Measurements from ENCODE around the gene SPSB2. TPM values are rescaled to one million over a fixed set of nuclear protein-coding genes. Genes with fewer than 3 reads are reported as not detected.
A peak's percentile ranks its signal among the peaks of the same experiment; 100 is the strongest.

Gene SPSB2
- total RNA-seq, 1 donor, result 8.0 TPM

DNA sequence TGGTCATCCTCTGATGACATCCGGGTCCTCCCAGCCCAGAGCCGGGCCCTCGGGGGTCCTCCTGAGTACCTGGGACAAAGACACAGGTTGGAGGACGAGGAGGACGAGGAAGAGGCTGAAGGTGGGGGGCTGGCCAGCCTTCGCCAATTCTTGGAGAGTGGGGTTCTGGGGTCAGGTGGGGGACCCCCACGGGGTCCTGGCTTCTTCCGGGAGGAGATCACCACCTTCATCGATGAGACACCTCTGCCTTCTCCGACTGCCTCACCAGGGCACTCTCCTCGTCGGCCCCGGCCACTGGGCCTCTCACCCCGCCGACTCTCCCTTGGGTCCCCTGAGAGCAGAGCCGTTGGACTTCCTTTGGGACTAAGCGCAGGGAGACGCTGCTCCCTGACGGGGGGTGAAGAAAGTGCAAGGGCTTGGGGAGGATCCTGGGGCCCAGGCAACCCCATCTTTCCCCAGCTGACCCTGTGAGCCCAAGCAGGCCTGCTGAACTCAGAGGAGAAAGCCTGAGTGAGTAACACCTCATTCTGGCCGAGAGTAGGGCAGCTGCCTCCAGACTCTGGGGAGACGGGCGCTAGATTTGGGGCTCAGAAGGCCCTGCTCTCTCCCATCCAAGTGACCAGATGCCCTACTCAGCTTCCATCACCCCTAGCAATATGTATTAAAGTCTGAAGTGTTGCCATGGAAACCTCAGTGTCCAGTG is 46.2 kb downstream of the SPSB2 start:
- no peak for DNase-seq (ENCODE audit: low read depth)
- TF ChIP-seq CTCF (IDR thresholded peaks at IDR 0.05; ENCODE audit: insufficient read depth, low read length), result no peak
- H3K4me3 ChIP-seq (ENCODE audit: low read depth, low read length), result peak overlapping the region; percentile 48

DNA sequence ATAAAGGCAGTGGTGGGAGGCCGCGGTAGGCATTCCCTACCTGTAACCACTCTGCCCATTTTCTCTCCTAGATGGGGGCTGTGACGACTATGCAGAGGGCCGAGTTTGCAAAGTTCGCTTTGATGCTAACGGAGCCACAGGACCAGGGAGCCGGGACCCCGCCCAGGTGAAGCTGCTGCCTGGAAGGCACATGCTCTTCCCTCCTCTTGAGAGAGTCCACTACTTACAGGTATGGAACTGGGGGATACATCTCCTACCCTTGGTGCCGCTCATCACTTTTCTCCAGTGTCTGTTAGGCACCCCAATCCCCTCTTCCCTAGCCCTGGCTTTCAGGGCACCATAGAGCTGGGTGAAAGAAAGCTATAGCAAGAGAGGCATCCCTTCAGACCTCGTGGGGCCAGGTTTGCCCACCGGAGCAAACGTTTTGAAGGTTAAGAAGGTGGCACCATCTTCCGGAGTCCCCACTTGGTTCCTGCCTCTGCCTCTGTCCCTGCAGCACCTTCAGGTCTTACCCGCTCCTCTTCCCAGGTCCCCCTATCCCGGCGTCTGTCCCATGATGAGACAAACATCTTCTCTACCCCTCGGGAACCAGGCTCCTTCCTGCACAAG is 46.9 kb downstream of the SPSB2 start:
- no peak overlapping the region for H3K4me3 ChIP-seq (ENCODE audit: low read depth, low read length)
- DNase-seq (ENCODE audit: low read depth), result no peak
- TF ChIP-seq CTCF (IDR thresholded peaks at IDR 0.05; ENCODE audit: insufficient read depth, low read length), result no peak

DNA sequence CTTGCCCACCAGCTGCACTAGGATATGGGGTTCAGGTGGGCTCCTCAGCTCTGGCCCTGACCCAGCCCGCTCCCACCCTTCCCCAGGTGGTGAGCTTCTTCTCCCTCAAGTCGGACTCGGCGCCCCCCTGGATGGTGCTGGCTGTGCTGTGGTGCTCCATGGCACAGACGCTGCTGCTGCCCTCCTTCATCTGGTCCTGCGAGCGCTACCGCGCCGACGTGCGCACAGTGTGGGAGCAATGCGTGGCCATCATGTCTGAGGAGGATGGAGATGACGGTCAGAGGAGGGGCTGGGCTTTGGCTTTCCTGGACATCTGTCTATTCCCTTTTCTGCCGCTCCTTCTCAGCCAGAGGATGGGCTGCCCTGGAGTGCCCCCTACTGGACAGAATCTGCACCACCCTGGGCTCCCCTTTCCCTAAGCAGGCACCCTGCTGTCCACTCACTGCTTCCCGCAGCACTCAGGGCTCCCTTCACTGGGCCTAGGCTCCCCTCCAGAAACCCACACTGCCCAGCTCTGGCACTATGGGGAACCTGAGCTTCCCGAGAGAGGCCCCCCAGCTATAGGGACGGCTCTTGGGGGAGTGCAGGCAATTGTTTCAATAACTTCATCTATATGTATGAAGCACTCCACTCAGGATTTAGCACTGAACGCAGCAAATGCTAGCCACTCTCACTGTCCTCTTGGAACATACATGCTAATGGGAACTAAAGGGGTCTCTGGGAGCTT is 47.5 kb downstream of the SPSB2 start:
- TF ChIP-seq CTCF (IDR thresholded peaks at IDR 0.05; ENCODE audit: insufficient read depth, low read length), result peak; percentile 97
- peak; percentile 84 for DNase-seq (ENCODE audit: low read depth)
- H3K4me3 ChIP-seq (ENCODE audit: low read depth, low read length), result peak overlapping the region; percentile 58

DNA sequence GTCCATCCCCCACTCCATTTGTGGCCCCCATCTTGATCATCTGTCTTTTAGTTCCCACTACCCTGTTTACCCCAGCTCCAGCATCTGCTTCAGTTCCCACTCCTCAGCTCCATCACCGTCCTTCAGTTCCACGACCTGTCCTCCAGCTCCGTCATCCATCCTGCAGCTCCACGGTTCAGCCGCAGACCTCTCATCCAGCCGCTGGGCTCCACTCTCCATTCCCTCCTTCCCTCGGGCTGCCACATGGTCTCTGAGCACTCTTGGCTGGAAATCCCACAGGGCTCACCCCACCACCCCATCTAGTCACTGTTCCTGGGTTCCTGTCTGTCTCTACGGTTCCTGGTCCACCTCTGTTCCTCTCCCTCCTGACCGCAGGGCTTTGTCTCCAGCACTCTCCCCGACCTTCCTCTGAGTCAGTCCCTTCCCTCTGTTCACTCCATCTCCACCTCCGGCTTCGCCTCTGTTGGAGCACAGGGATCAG is 48.2 kb downstream of the SPSB2 start:
- DNase-seq (ENCODE audit: low read depth), result peak; percentile 40
- TF ChIP-seq CTCF (IDR thresholded peaks at IDR 0.05; ENCODE audit: insufficient read depth, low read length), result no peak
- peak overlapping the region; percentile 58 for H3K4me3 ChIP-seq (ENCODE audit: low read depth, low read length)

DNA sequence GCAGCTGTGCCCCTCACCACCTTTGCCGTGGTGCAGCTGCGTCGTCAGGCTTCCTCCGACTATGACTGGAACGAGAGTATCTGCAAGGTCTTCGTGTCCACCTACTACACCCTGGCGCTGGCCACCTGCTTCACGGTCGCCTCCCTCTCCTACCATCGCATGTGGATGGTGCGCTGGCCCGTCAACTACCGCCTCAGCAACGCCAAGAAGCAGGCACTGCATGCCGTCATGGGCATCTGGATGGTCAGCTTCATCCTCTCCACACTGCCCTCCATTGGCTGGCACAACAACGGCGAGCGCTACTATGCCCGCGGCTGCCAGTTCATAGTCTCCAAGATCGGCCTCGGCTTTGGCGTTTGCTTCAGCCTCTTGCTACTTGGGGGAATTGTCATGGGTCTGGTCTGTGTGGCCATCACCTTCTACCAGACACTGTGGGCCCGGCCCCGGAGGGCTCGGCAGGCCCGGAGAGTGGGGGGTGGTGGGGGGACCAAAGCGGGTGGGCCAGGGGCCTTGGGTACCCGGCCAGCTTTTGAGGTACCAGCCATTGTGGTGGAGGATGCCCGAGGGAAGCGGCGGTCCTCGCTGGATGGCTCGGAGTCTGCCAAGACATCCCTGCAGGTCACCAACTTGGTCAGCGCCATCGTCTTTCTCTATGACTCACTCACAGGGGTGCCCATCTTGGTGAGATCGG is 48.9 kb downstream of the SPSB2 start:
- H3K4me3 ChIP-seq (ENCODE audit: low read depth, low read length), result no peak overlapping the region
- TF ChIP-seq CTCF (IDR thresholded peaks at IDR 0.05; ENCODE audit: insufficient read depth, low read length), result no peak
- DNase-seq (ENCODE audit: low read depth), result no peak

- DNase-seq (ENCODE audit: low read depth), result no peak
- H3K4me3 ChIP-seq (ENCODE audit: low read depth, low read length), result no peak overlapping the region
- no peak for TF ChIP-seq CTCF (IDR thresholded peaks at IDR 0.05; ENCODE audit: insufficient read depth, low read length)
Measured at GRCh38 chr12:6823182-6824084, 49.7 kb downstream of the SPSB2 start.
